Stromal cell of bone marrow (primary cell): ENCODE results near the gene OR8K5.
"Not testable (repeated sequence)": the region's sequence is repeated elsewhere in the genome, so short reads cannot be mapped to it uniquely, and the experiment has no call there.

Source experiments
- DNase-seq: peaks from one replicate; pipeline ENCODE4 v3.0.0-alpha.2; 2012; ENCODE audit warnings: low read depth

The OR8K5 gene, protein sequence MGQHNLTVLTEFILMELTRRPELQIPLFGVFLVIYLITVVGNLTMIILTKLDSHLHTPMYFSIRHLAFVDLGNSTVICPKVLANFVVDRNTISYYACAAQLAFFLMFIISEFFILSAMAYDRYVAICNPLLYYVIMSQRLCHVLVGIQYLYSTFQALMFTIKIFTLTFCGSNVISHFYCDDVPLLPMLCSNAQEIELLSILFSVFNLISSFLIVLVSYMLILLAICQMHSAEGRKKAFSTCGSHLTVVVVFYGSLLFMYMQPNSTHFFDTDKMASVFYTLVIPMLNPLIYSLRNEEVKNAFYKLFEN

DNA sequence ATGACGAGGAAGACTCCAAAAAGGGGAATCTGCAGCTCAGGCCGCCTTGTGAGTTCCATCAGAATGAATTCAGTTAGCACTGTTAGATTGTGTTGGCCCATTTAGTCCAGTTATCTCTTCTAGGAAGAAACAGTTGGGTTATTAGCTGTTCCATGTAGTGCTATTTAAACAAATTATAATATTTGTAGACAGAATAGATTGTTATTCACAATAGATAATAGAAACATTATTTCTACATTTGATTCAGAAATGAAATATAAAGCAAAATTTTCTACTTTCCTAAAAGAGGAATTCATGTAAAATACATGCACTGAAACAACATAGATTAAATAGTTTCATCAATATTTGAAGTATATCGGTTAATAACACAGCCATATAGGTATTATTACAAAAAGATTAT lies at the start of gene OR8K5:
Gene OR8K5 (minus strand): TSS at position 101 of the 400 bp plus-strand sequence. CDS start 0 bp downstream, at position 101.
- no peak for DNase-seq

DNA sequence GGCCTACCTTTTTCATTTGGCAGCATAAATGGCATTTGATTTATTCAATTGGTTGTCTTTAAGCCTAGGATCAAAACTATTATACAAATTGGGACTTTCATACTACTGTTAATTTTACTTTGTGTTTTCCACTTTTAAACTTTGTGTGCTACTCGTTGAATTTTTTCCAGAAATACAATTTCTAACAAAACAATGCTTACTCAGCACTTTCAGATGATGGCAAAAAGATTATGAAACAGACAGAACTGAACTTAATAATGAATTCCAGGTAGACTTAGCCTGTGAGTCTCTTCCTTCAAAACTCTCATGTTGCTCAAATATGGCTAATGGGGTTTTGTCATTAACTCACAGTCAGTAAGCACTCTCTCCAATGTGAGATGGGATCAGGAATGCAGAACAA lies 47.7 kb upstream of the OR8K5 start:
- no peak for DNase-seq

GRCh38 chr11:56197367-56197766 lies 37.2 kb upstream of the OR8K5 start:
- no peak for DNase-seq

GRCh38 chr11:56196705-56197104 lies 36.6 kb upstream of the OR8K5 start:
- no peak for DNase-seq

GRCh38 chr11:56188602-56189001 lies 28.5 kb upstream of the OR8K5 start:
- no peak for DNase-seq

DNA sequence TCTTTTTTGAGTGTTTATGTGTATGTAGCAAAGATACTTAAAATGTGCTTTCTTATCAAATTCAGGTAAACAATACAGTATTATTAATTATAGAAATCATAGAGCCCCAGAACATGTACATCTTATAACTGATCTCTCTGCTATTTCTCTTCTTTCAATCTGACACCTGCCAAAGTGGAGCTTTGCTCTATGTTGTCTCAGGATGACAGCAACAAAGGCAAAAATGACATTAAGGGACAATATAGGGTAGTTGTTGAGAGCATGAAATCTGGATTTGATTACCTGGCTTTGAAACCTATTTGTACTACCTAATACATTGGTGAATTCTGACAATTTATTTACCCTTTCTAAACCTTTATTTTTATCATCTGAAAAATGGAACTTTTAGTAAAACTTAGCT lies 23.3 kb upstream of the OR8K5 start:
- no peak for DNase-seq

DNA sequence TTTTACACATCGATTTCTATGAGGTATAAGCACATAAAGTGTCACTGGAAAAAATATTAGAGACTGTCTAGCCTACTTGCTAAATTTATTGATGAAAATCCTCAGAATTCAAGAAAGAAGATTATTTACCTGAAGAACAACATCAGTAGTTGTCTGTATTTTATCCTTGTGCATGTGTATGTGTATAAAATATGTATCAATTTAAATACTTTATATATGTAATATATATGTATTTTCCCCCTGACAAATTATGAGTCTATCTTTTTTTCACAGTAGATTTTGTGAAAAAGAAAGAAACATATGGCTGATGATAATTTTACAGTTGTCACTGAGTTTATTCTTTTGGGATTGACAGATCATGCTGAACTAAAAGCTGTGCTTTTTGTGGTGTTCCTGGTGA lies 16.2 kb upstream of the OR8K5 start, which contains the start of gene OR5J2:
Gene OR5J2 (plus strand): TSS at position 301 of the 400 bp plus-strand sequence. CDS start 0 bp downstream, at position 301.
- DNase-seq, result no peak

DNA sequence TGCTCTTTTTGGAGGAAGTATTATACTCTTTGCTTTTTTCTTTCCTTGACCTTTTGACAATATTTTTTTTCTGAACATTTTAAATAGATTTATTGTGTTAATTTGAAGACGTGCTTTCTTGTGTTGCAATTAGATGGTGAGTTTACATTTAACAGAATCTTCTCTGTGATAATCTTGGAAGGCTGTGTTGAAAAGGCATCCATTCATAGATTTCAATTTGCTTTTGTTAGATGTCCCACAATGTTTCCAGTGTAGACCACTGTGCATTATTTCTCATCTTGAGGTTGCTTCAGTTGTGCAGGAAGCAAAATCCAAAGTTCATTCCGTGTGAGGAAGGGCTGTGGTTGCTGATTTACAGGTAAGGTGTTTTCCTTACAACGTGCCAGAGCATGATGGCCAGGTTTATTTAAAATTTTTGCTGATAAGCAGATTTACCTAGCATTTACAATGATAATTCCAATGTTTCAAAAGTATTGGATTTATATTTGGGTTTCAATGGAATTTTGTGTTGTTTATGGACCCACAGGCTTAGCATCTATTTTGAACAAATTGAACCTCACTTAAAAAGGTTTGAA lies 12.2 kb upstream of the OR8K5 start:
- DNase-seq, result no peak

- no peak for DNase-seq
These were observed 3.7 kb upstream of the OR8K5 start for GRCh38 chr11:56163804-56164203.

- no peak for DNase-seq
These were observed 7.8 kb downstream of the OR8K5 start for GRCh38 chr11:56152333-56152732.

- no peak for DNase-seq
These were observed 8.7 kb downstream of the OR8K5 start for GRCh38 chr11:56151376-56151775.

GRCh38 chr11:56143681-56144080 lies 16.4 kb downstream of the OR8K5 start:
- not testable (repeated sequence) for DNase-seq

DNA sequence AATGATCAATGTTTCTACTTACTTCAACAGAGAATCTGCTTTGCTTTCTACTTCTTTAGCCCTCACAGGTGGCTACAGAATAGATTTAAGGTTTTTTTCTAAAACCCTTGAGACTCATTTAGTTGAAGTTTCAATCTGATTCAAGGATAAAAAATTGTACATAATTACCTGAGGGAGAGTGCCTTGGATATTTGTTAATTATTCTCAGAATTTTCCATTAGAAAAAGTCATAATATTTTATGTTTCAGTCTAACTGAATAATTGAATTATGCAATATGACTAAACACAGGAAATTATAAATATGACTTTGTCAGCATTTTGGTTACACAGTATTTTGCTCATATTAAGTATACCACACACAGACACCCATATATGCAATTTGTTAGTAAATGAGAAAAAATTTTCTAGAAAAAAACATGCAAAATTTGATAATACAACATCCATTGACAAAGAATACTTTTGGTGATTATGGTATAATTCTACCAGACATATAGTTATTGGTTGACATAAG lies 19.9 kb downstream of the OR8K5 start, which contains the start of gene OR8J3:
Gene OR8J3 (minus strand): TSS at position 51 of the 511 bp plus-strand sequence. CDS start 2,483 bp downstream, outside the sequence.
- DNase-seq, result no peak

- no peak for DNase-seq
These were observed 38.0 kb downstream of the OR8K5 start, which contains the start of gene OR8H3 for GRCh38 chr11:56122073-56122472. OR8H3 (plus strand) TSS chr11:56122373; CDS start chr11:56122373, 0 bp downstream.
